Inferior parietal cortex (tissue), 1 donor: ENCODE results near the gene PTGIR.
A peak's percentile ranks its signal among the peaks of the same experiment; 100 is the strongest.

ENCODE experiments used
- DNase-seq: peaks from one replicate; pipeline ENCODE4 v3.0.0-alpha.2; 2016; ENCODE audit errors: extremely low spot score

Gene PTGIR

GRCh38 chr19:46616631-46617322, 8.1 kb downstream of the PTGIR start:
- no peak for DNase-seq

GRCh38 chr19:46615966-46616365, 8.9 kb downstream of the PTGIR start:
- no peak for DNase-seq

- peak; percentile 92 for DNase-seq
Measured at GRCh38 chr19:46614114-46614722, 10.7 kb downstream of the PTGIR start.

GRCh38 chr19:46613525-46613924, 11.4 kb downstream of the PTGIR start:
- DNase-seq: no peak

GRCh38 chr19:46611776-46612175, 13.1 kb downstream of the PTGIR start:
- no peak for DNase-seq

- DNase-seq: no peak
Measured at GRCh38 chr19:46610851-46611770, 13.8 kb downstream of the PTGIR start.

- no peak for DNase-seq
Measured at GRCh38 chr19:46610413-46610775, 14.5 kb downstream of the PTGIR start.

GRCh38 chr19:46609511-46610412, 15.1 kb downstream of the PTGIR start:
- no peak for DNase-seq

GRCh38 chr19:46608581-46609345, 16.1 kb downstream of the PTGIR start:
- no peak for DNase-seq

- DNase-seq: no peak
Measured at GRCh38 chr19:46608178-46608577, 16.7 kb downstream of the PTGIR start.

- peak; percentile 27 for DNase-seq
Measured at GRCh38 chr19:46607448-46607841, 17.4 kb downstream of the PTGIR start.

GRCh38 chr19:46606681-46607447, 18.0 kb downstream of the PTGIR start:
- DNase-seq: no peak

GRCh38 chr19:46606019-46606418, 18.9 kb downstream of the PTGIR start:
- DNase-seq: no peak

- DNase-seq: no peak
Measured at GRCh38 chr19:46605356-46605821, 19.5 kb downstream of the PTGIR start.

- DNase-seq: peak; percentile 38
Measured at GRCh38 chr19:46604781-46605355, 20.0 kb downstream of the PTGIR start.

GRCh38 chr19:46603752-46604231, 21.1 kb downstream of the PTGIR start:
- no peak for DNase-seq

- DNase-seq: no peak
Measured at GRCh38 chr19:46603195-46603637, 21.7 kb downstream of the PTGIR start.

- no peak for DNase-seq
Measured at GRCh38 chr19:46602392-46603194, 22.3 kb downstream of the PTGIR start.
